Fibroblast of lung (primary cell): ENCODE measurements around the gene CKS2. TPM values are rescaled to one million over a fixed set of nuclear protein-coding genes. Genes with fewer than 3 reads are reported as not detected.

Source experiments
- DNase-seq, 2 donors: peaks; one replicate each; pipeline versions ENCODE4 v3.0.0 to v3.0.0-alpha.2; 2010; ENCODE audit warnings: low read depth in 2 of 2
- H2AFZ ChIP-seq: 2 replicates; pipeline ENCODE4 v1.5.1; 2012; ENCODE audit warnings: low read length, control low read depth, inconsistent platforms
- H3K27ac ChIP-seq: 2 replicates; pipeline ENCODE4 v1.5.1; 2011; ENCODE audit warnings: low read length, control low read depth; ENCODE audit not compliant: insufficient read depth
- H3K27me3 ChIP-seq: 2 replicates; pipeline ENCODE4 v1.5.1; 2011; ENCODE audit warnings: mild to moderate bottlenecking, low read length; ENCODE audit not compliant: control insufficient read depth, insufficient read depth
- H3K36me3 ChIP-seq: 2 replicates; pipeline ENCODE4 v1.5.1; 2011; ENCODE audit warnings: low read length; ENCODE audit not compliant: control insufficient read depth, insufficient read depth
- H3K4me1 ChIP-seq: 2 replicates; pipeline ENCODE4 v1.5.1; 2011; ENCODE audit warnings: low read length; ENCODE audit not compliant: control insufficient read depth, insufficient read depth; ENCODE audit errors: extremely low read depth
- H3K4me2 ChIP-seq: 2 replicates; pipeline ENCODE4 v1.5.1; 2011; ENCODE audit warnings: low read length, control low read depth; ENCODE audit not compliant: insufficient read depth; ENCODE audit errors: extremely low read depth
- H3K4me3 ChIP-seq, 4 experiments: fragments of 200-600 bp in 1 of 4; sonication (generic) in 1 of 4; replicated peaks in 1 of 4; 2 replicates each; pipeline ENCODE4 v1.5.1; 2011 to 2016; ENCODE audit warnings: low read length in 4 of 4, low read depth in 3 of 4, mild to moderate bottlenecking in 3 of 4, control low read depth in 2 of 4, inconsistent platforms in 1 of 4, mixed read lengths in 1 of 4; ENCODE audit not compliant: insufficient read depth in 1 of 4; ENCODE audit errors: control extremely low read depth in 1 of 4
- H3K79me2 ChIP-seq: 2 replicates; pipeline ENCODE4 v1.5.1; 2012; ENCODE audit warnings: mild to moderate bottlenecking, low read length, inconsistent platforms; ENCODE audit not compliant: control insufficient read depth, insufficient read depth
- H3K9ac ChIP-seq: 2 replicates; pipeline ENCODE4 v1.5.1; 2011; ENCODE audit warnings: mild to moderate bottlenecking, low read length, control low read depth; ENCODE audit not compliant: insufficient read depth
- H3K9me3 ChIP-seq: 2 replicates; pipeline ENCODE4 v1.5.1; 2012; ENCODE audit warnings: low read depth, low read length; ENCODE audit not compliant: control insufficient read depth, insufficient read depth
- H4K20me1 ChIP-seq: 2 replicates; pipeline ENCODE4 v1.5.1; 2011; ENCODE audit warnings: low read length; ENCODE audit not compliant: control insufficient read depth, insufficient read depth; ENCODE audit errors: extremely low read depth
- EZH2 ChIP-seq: IDR thresholded peaks from 2 replicates; pipeline ENCODE4 v1.5.1; 2012; ENCODE audit warnings: low read length, control low read depth, mild to moderate bottlenecking; ENCODE audit errors: missing control alignments
- polyA plus RNA-seq, 2 donors: library from polyadenylated mRNA; depleted of rRNA in 1 of 2; stranded (reverse) in 1 of 2; unstranded in 1 of 2; fragments of >200 nt; gene quantifications; 2 replicates each; pipeline ENCODE4 v1.2.1, GENCODE V29; 2011 to 2012; ENCODE audit warnings: missing spikeins in 1 of 2
- total RNA-seq: library from RNA; depleted of rRNA; stranded (reverse); fragments of >200 nt; gene quantifications from 2 replicates; pipeline ENCODE4 v1.2.1, GENCODE V29; 2014
- TF ChIP-seq, protein P1 (sequence below), 2 donors: IDR thresholded peaks in 1 of 2; conservative IDR thresholded peaks in 1 of 2; 1 replicate in 1 of 2; 2 replicates in 1 of 2; pipeline ENCODE4 v1.5.1; 2011 to 2012; ENCODE audit warnings: low read length in 2 of 2, control low read depth in 1 of 2, inconsistent platforms in 1 of 2, low read depth in 1 of 2, mild to moderate bottlenecking in 1 of 2

Gene CKS2
- total and polyA plus RNA-seq, 2 donors (not counting 1 experiment from before 2014, with no cell fraction given), result 69.7 to 101 TPM

DNA sequence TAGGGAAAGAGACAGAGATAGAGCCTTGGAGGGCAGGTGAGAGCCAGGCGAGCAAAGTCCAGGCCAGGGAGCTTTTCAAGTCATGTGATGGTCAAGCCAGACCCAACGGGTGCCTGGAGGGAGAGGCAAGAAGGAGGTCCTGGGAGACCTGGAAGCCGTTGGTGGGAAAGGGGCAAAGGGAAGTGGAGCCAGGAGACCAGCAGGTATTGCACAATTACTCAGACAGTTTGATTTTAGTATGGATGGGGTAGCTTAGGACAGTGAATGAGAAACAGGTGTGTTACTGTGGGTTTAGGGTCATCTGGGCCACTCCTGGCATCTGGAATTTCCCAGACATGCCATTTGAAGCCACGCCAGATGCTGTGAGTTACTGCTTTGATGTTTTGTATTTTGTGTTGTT, 12.4 kb downstream of the CKS2 start:
- no peak overlapping the region for H3K27ac ChIP-seq

DNA sequence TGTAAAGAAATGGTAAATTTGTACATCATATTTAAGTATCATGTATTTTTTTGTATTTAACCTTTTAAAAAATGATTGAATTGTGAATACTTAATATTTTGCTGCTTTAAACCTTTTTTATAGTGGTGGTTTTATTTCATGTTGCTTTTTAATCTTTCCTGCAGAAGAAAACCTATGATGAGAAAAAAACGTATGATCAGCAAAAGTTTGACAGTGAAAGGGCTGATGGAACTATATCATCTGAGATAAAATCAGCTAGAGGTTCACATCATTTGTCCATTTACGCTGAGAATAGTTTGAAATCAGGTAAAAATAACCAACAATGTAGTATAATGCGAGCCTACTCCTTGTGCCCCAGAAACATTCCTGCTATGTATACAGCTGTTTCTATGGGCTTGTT, 14.7 kb downstream of the CKS2 start:
- Histone ChIP-seq H3K9me3 (no peaks in the 10 kb centered on the region), H3K27ac (no peak overlapping the region), H3K79me2 (peaks cover 20% of the 10 kb centered on the region), H3K27me3 (no peaks in the 10 kb centered on the region), H3K9ac (no peak overlapping the region), H3K36me3 (peaks cover 4% of the 10 kb centered on the region), H2AFZ (no peak overlapping the region), H3K4me3 (no peak overlapping the region), H4K20me1 (peaks cover 2% of the 10 kb centered on the region), H3K4me1 (no peaks in the 10 kb centered on the region), H3K4me2 (no peak overlapping the region)
- TF ChIP-seq, protein P1, sequence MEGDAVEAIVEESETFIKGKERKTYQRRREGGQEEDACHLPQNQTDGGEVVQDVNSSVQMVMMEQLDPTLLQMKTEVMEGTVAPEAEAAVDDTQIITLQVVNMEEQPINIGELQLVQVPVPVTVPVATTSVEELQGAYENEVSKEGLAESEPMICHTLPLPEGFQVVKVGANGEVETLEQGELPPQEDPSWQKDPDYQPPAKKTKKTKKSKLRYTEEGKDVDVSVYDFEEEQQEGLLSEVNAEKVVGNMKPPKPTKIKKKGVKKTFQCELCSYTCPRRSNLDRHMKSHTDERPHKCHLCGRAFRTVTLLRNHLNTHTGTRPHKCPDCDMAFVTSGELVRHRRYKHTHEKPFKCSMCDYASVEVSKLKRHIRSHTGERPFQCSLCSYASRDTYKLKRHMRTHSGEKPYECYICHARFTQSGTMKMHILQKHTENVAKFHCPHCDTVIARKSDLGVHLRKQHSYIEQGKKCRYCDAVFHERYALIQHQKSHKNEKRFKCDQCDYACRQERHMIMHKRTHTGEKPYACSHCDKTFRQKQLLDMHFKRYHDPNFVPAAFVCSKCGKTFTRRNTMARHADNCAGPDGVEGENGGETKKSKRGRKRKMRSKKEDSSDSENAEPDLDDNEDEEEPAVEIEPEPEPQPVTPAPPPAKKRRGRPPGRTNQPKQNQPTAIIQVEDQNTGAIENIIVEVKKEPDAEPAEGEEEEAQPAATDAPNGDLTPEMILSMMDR (conservative IDR thresholded peaks at IDR 0.05 in 1 of 2, IDR thresholded peaks at IDR 0.05 in 1 of 2; ENCODE audit: low read depth in 1 of 2, low read length in 2 of 2), result no peak
- TF ChIP-seq EZH2, result no peak
- DNase-seq, result no peak

More for the DNA sequence above, 12.4 kb downstream of the CKS2 start:
- TF ChIP-seq EZH2, result no peak
- TF ChIP-seq, protein P1 (conservative IDR thresholded peaks at IDR 0.05 in 1 of 2, IDR thresholded peaks at IDR 0.05 in 1 of 2; ENCODE audit: low read depth in 1 of 2, low read length in 2 of 2), result no peak
- Histone ChIP-seq H3K9ac (no peak overlapping the region), H3K4me2 (no peak overlapping the region), H3K4me1 (no peaks in the 10 kb centered on the region), H3K27me3 (no peaks in the 10 kb centered on the region), H3K4me3 (no peak overlapping the region), H2AFZ (no peak overlapping the region), H3K9me3 (no peaks in the 10 kb centered on the region), H4K20me1 (peaks cover 2% of the 10 kb centered on the region), H3K36me3 (no peaks in the 10 kb centered on the region), H3K79me2 (peaks cover 29% of the 10 kb centered on the region)
- DNase-seq, result no peak

DNA sequence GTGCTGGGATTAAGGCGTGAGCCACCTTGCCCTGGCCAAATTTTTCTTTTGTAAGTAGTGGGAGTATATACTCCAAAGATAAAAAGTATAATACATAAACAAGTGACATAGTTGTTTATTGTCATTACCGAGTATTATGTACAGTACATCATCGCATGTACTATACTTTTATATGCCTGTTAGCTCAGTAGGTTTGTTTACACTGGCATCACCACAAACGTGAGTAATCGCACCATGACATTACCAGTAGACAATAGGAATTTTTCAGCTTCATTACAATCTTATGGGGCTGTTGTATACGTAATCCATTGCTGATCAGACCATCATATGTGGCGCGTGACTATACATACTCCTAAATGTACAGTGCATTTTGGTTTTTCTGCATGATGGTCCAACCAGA, 17.1 kb downstream of the CKS2 start:
- peak in 1 of 2 donors; percentile 35 for DNase-seq
- Histone ChIP-seq H3K9ac (no peak overlapping the region), H2AFZ (no peak overlapping the region), H3K4me2 (no peak overlapping the region), H3K27ac (no peak overlapping the region), H4K20me1 (no peaks in the 10 kb centered on the region), H3K27me3 (no peaks in the 10 kb centered on the region), H3K4me3 (no peak overlapping the region), H3K79me2 (peaks cover 11% of the 10 kb centered on the region), H3K4me1 (no peaks in the 10 kb centered on the region), H3K36me3 (peaks cover 5% of the 10 kb centered on the region), H3K9me3 (no peaks in the 10 kb centered on the region)
- no peak for TF ChIP-seq EZH2
- TF ChIP-seq, protein P1 (conservative IDR thresholded peaks at IDR 0.05 in 1 of 2, IDR thresholded peaks at IDR 0.05 in 1 of 2; ENCODE audit: low read depth in 1 of 2, low read length in 2 of 2), result no peak
